Mesenchymal stem cell (in vitro differentiated cells and primary cell): ENCODE results near the gene ZNF444.

ENCODE experiments used
- DNase-seq: peaks from one replicate; pipeline ENCODE4 v3.0.0-alpha.2; 2013
- H2AFZ ChIP-seq: one replicate; pipeline ENCODE4 v1.6.1; 2013; ENCODE audit warnings: low read depth, mild to moderate bottlenecking, control low read depth, inconsistent platforms, low read length, moderate library complexity
- H2AK5ac ChIP-seq: 2 replicates; pipeline ENCODE4 v1.6.1; 2013; ENCODE audit warnings: low read length, moderate library complexity, mild to moderate bottlenecking, inconsistent platforms; ENCODE audit not compliant: severe bottlenecking
- H2BK120ac ChIP-seq: one replicate; pipeline ENCODE4 v1.6.1; 2013; ENCODE audit warnings: low read depth, mild to moderate bottlenecking, inconsistent platforms, low read length, moderate library complexity
- H2BK12ac ChIP-seq, 2 experiments: one replicate each; pipeline ENCODE4 v1.6.1; 2013; ENCODE audit warnings: inconsistent platforms in 2 of 2, low read length in 2 of 2, mild to moderate bottlenecking in 2 of 2, moderate library complexity in 2 of 2, control low read depth in 1 of 2
- H2BK15ac ChIP-seq: one replicate; pipeline ENCODE4 v1.6.1; 2013; ENCODE audit warnings: mild to moderate bottlenecking, low read depth, inconsistent platforms; ENCODE audit not compliant: poor library complexity, severe bottlenecking
- H2BK5ac ChIP-seq: 2 replicates; pipeline ENCODE4 v1.6.1; 2013; ENCODE audit warnings: low read depth, mild to moderate bottlenecking, low read length, control low read depth, inconsistent platforms; ENCODE audit not compliant: poor library complexity, severe bottlenecking
- H3K14ac ChIP-seq, 2 experiments: one replicate each; pipeline ENCODE4 v1.6.1; 2013; ENCODE audit warnings: inconsistent platforms in 2 of 2, low read length in 2 of 2, control low read depth in 1 of 2, mild to moderate bottlenecking in 1 of 2, moderate library complexity in 1 of 2
- H3K18ac ChIP-seq, 2 experiments: one replicate each; pipeline ENCODE4 v1.6.1; 2013; ENCODE audit warnings: inconsistent platforms in 2 of 2, low read length in 2 of 2, control low read depth in 1 of 2, low read depth in 1 of 2, mild to moderate bottlenecking in 1 of 2
- H3K23ac ChIP-seq, 2 experiments: one replicate each; pipeline ENCODE4 v1.6.1; 2013; ENCODE audit warnings: inconsistent platforms in 2 of 2, low read length in 2 of 2, mild to moderate bottlenecking in 2 of 2, moderate library complexity in 2 of 2, control low read depth in 1 of 2
- H3K27ac ChIP-seq: 2 replicates; pipeline ENCODE4 v1.5.1; 2013; ENCODE audit warnings: mild to moderate bottlenecking, moderate library complexity, low read length, control low read depth, inconsistent platforms; ENCODE audit not compliant: poor library complexity, severe bottlenecking
- H3K27me3 ChIP-seq, 2 experiments: 2 replicates each; pipeline versions ENCODE4 v1.6.1 to v1.7.0; 2013; ENCODE audit warnings: low read length in 2 of 2, mild to moderate bottlenecking in 2 of 2, moderate library complexity in 2 of 2, control low read depth in 1 of 2, inconsistent platforms in 1 of 2; ENCODE audit not compliant: control insufficient read depth in 1 of 2, insufficient read depth in 1 of 2
- H3K36me3 ChIP-seq, 2 experiments: 2 replicates each; pipeline versions ENCODE4 v1.6.1 to v1.7.0; 2013; ENCODE audit warnings: low read length in 2 of 2, control low read depth in 1 of 2, inconsistent platforms in 1 of 2, low read depth in 1 of 2, mild to moderate bottlenecking in 1 of 2; ENCODE audit not compliant: insufficient read depth in 2 of 2, control insufficient read depth in 1 of 2
- H3K4ac ChIP-seq, 2 experiments: one replicate each; pipeline ENCODE4 v1.6.1; 2013; ENCODE audit warnings: inconsistent platforms in 2 of 2, low read length in 2 of 2, mild to moderate bottlenecking in 2 of 2, moderate library complexity in 2 of 2, control low read depth in 1 of 2, low read depth in 1 of 2
- H3K4me1 ChIP-seq: 2 replicates; pipeline ENCODE4 v1.6.1; 2013; ENCODE audit warnings: low read depth, low read length, control low read depth; ENCODE audit not compliant: control insufficient read depth, insufficient read depth
- H3K4me2 ChIP-seq: 2 replicates; pipeline ENCODE4 v1.6.1; 2013; ENCODE audit warnings: low read length, mild to moderate bottlenecking, inconsistent platforms; ENCODE audit not compliant: poor library complexity, severe bottlenecking
- H3K4me3 ChIP-seq, 2 experiments: 2 replicates each; pipeline versions ENCODE4 v1.5.1 to v1.7.0; 2013; ENCODE audit warnings: low read length in 2 of 2, mild to moderate bottlenecking in 2 of 2, control low read depth in 1 of 2, low read depth in 1 of 2; ENCODE audit not compliant: insufficient read depth in 1 of 2
- H3K79me1 ChIP-seq: replicated peaks from 2 replicates; pipeline ENCODE4 v1.6.1; 2013; ENCODE audit warnings: mild to moderate bottlenecking, control low read depth, low read length, inconsistent platforms; ENCODE audit not compliant: poor library complexity, severe bottlenecking
- H3K9ac ChIP-seq: 2 replicates; pipeline ENCODE4 v1.7.0; 2013; ENCODE audit warnings: mild to moderate bottlenecking, low read length, moderate library complexity
- H3K9me3 ChIP-seq: 2 replicates; pipeline ENCODE4 v1.7.0; 2013; ENCODE audit warnings: mild to moderate bottlenecking, low read length; ENCODE audit not compliant: control insufficient read depth
- H4K8ac ChIP-seq: one replicate; pipeline ENCODE4 v1.6.1; 2013; ENCODE audit warnings: inconsistent platforms, mild to moderate bottlenecking, low read length, moderate library complexity
- H4K91ac ChIP-seq: one replicate; pipeline ENCODE4 v1.6.1; 2013; ENCODE audit warnings: mild to moderate bottlenecking, low read length, inconsistent platforms
- WGBS: methylation state at CpG from one replicate; pipeline ENCODE4 v1.1.7; 2013; ENCODE audit warnings: mixed read lengths; 5-methylcytosine and 5-hydroxymethylcytosine counted together

The ZNF444 gene

GRCh38 chr19:56158170-56158757 lies 17.2 kb downstream of the ZNF444 start:
- 98% methylated on average over 15 of the region's 16 CpGs for WGBS
- H3K4me1 ChIP-seq, result peaks cover 2% of the 10 kb centered on the region
- no peak overlapping the region for H3K23ac ChIP-seq
- no peak overlapping the region for H2BK5ac ChIP-seq
- no peak overlapping the region for H2BK15ac ChIP-seq
- no peak overlapping the region for H2BK120ac ChIP-seq
- peaks cover 54 to 80% of the 10 kb centered on the region in 2 experiments for H3K36me3 ChIP-seq
- H3K4me3 ChIP-seq, result no peak overlapping the region
- no peaks in the 10 kb centered on the region for H3K27me3 ChIP-seq
- H2AK5ac ChIP-seq, result no peak overlapping the region
- no peak overlapping the region for H4K91ac ChIP-seq
- H3K9ac ChIP-seq, result no peak overlapping the region
- no peak overlapping the region for H2BK12ac ChIP-seq
- H2AFZ ChIP-seq, result no peak overlapping the region
- no peak overlapping the region for H4K8ac ChIP-seq
- DNase-seq, result no peak
- H3K27ac ChIP-seq, result no peak overlapping the region
- no peaks in the 10 kb centered on the region for H3K9me3 ChIP-seq
- H3K4ac ChIP-seq, result no peak overlapping the region
- no peak overlapping the region for H3K4me2 ChIP-seq
- H3K79me1 ChIP-seq, result peaks cover 15% of the 10 kb centered on the region
- H3K18ac ChIP-seq, result no peak overlapping the region
- no peak overlapping the region for H3K14ac ChIP-seq

GRCh38 chr19:56159009-56159559 lies 18.0 kb downstream of the ZNF444 start:
- H3K9ac ChIP-seq, result no peak overlapping the region
- no peak overlapping the region for H3K27ac ChIP-seq
- no peak overlapping the region for H2BK12ac ChIP-seq
- H3K9me3 ChIP-seq, result no peaks in the 10 kb centered on the region
- H3K4me3 ChIP-seq, result no peak overlapping the region
- DNase-seq, result no peak
- no peak overlapping the region for H3K18ac ChIP-seq
- no peak overlapping the region for H2BK15ac ChIP-seq
- peaks cover 14% of the 10 kb centered on the region for H3K79me1 ChIP-seq
- no peaks in the 10 kb centered on the region for H3K4me1 ChIP-seq
- H4K8ac ChIP-seq, result no peak overlapping the region
- 93% methylated on average over 9 of the region's 9 CpGs for WGBS
- no peak overlapping the region for H3K14ac ChIP-seq
- H2AK5ac ChIP-seq, result no peak overlapping the region
- no peak overlapping the region for H3K4ac ChIP-seq
- H2BK120ac ChIP-seq, result no peak overlapping the region
- H4K91ac ChIP-seq, result no peak overlapping the region
- peaks cover 54 to 80% of the 10 kb centered on the region in 2 experiments for H3K36me3 ChIP-seq
- no peak overlapping the region for H3K4me2 ChIP-seq
- H3K23ac ChIP-seq, result no peak overlapping the region
- no peak overlapping the region for H2BK5ac ChIP-seq
- no peak overlapping the region for H2AFZ ChIP-seq
- no peaks in the 10 kb centered on the region for H3K27me3 ChIP-seq

GRCh38 chr19:56159622-56160271 lies 18.7 kb downstream of the ZNF444 start:
- Histone ChIP-seq H3K27me3 (no peaks in the 10 kb centered on the region), H2BK5ac (no peak overlapping the region), H3K9ac (no peak overlapping the region), H4K91ac (no peak overlapping the region), H3K79me1 (peaks cover 10% of the 10 kb centered on the region), H3K23ac (no peak overlapping the region), H2BK12ac (no peak overlapping the region), H4K8ac (no peak overlapping the region), H3K18ac (no peak overlapping the region), H2AK5ac (no peak overlapping the region), H2AFZ (no peak overlapping the region), H3K4me1 (no peaks in the 10 kb centered on the region), H2BK120ac (no peak overlapping the region), H3K4me3 (no peak overlapping the region), H3K27ac (no peak overlapping the region), H3K9me3 (no peaks in the 10 kb centered on the region), H2BK15ac (no peak overlapping the region), H3K36me3 (peaks cover 51 to 73% of the 10 kb centered on the region in 2 experiments), H3K14ac (no peak overlapping the region), H3K4ac (no peak overlapping the region), H3K4me2 (no peak overlapping the region)
- no peak for DNase-seq
- WGBS, result 99% methylated on average over 69 of the region's 69 CpGs

GRCh38 chr19:56161534-56161933 lies 20.4 kb downstream of the ZNF444 start:
- no peak overlapping the region for H2BK5ac ChIP-seq
- no peak overlapping the region for H4K91ac ChIP-seq
- peaks cover 3% of the 10 kb centered on the region for H3K79me1 ChIP-seq
- H2AFZ ChIP-seq, result no peak overlapping the region
- no peak overlapping the region for H3K23ac ChIP-seq
- no peak overlapping the region for H3K14ac ChIP-seq
- no peak overlapping the region for H2BK120ac ChIP-seq
- no peak overlapping the region for H3K4ac ChIP-seq
- H2BK12ac ChIP-seq, result no peak overlapping the region
- H3K4me3 ChIP-seq, result no peak overlapping the region
- peaks cover 37 to 57% of the 10 kb centered on the region in 2 experiments for H3K36me3 ChIP-seq
- no peak overlapping the region for H3K4me2 ChIP-seq
- no peak overlapping the region for H2BK15ac ChIP-seq
- no peak overlapping the region for H4K8ac ChIP-seq
- no peaks in the 10 kb centered on the region for H3K4me1 ChIP-seq
- H3K27ac ChIP-seq, result no peak overlapping the region
- DNase-seq, result no peak
- no peak overlapping the region for H3K9ac ChIP-seq
- WGBS, result 99% methylated on average over 11 of the region's 11 CpGs
- peaks cover 0 to 1% of the 10 kb centered on the region in 2 experiments for H3K27me3 ChIP-seq
- H2AK5ac ChIP-seq, result no peak overlapping the region
- no peak overlapping the region for H3K18ac ChIP-seq
- no peaks in the 10 kb centered on the region for H3K9me3 ChIP-seq
